Measurements from ENCODE around the gene VIL1.

Gene VIL1

DNA sequence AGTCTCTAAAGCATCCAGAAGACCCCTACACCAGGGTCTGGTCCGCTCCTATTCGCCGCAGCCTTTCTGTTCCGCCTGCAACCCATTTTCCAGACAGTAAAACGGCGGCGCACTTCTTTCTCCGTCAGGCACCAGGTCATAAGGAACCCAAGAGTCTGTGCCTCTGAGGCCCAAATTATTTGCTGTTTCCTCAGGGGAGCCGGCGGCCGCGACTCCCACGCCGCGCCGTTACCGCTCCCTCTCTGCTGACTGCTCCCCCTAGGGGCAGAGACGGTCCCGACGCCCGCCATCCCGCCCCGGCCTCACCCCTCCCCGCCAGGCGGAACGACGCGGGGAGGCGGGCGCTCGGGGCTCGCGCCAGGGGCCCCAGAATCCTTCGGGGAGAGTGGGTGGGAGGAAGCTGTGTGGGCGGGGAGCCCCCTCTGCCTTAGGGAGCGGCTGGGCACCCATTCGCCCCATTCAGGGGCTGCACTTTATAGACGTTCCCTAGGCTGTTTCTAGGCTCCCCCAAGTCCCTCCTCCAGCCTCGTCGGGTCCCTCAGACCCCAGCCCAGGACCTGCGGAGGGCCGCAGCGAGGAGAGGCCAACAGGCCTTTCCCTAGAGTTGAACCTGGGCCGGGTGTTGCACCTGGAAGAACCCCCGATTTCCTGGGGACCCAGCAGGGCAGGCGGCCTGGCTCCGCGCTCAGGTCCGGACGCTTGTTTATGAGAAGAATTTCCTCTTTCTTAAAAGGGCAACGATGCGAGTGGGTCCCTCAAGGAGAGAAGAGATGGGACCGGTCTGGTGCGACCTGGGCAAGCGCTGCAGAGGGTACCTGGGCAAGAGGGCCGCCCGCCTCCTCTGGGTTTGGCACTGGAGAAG lies 22.9 kb upstream of the VIL1 start (continued):
- TF ChIP-seq ZNF121 (tag by site-specific recombination; IDR thresholded peaks at IDR 0.05) (no peak), ZNF174 (tag by site-specific recombination; IDR thresholded peaks at IDR 0.05) (no peak), ZNF350 (tag by site-specific recombination; IDR thresholded peaks at IDR 0.05) (no peak), GFI1B (tag by site-specific recombination; IDR thresholded peaks at IDR 0.05) (no peak), ZNF449 (tag by site-specific recombination; IDR thresholded peaks at IDR 0.05) (peak; percentile 60; the same call in 1 of the 2 replicates), ZNF37A (tag by site-specific recombination; IDR thresholded peaks at IDR 0.05) (peak; percentile 88), KLF16 (tag by site-specific recombination; IDR thresholded peaks at IDR 0.05) (peak; percentile 93), ZNF670 (tag by site-specific recombination; IDR thresholded peaks at IDR 0.05; ENCODE audit: low read depth) (no peak), ZSCAN30 (tag by site-specific recombination; IDR thresholded peaks at IDR 0.05) (peak; percentile 82), SCRT1 (tag by site-specific recombination; IDR thresholded peaks at IDR 0.05; ENCODE audit: borderline replicate concordance) (no peak), ZNF518A (tag by site-specific recombination; conservative IDR thresholded peaks at IDR 0.05; ENCODE audit: low read depth) (0 out of 2 replicates have a peak, but pooled peaks have one; percentile 15), ZNF610 (tag by site-specific recombination; IDR thresholded peaks at IDR 0.05; ENCODE audit: borderline replicate concordance) (peak; percentile 93), ZBTB48 (tag by site-specific recombination; IDR thresholded peaks at IDR 0.05) (peak; percentile 100), ZNF510 (tag by site-specific recombination; IDR thresholded peaks at IDR 0.05; ENCODE audit: insufficient replicate concordance) (no peak), ZNF239 (tag by site-specific recombination; IDR thresholded peaks at IDR 0.05) (no peak), ZFP69B (tag by site-specific recombination; IDR thresholded peaks at IDR 0.05) (peak; percentile 100), ZNF112 (tag by site-specific recombination; IDR thresholded peaks at IDR 0.05) (no peak), EGR2 (tag by site-specific recombination; IDR thresholded peaks at IDR 0.05; ENCODE audit: low read depth) (peak; percentile 79), SP2 (tag by site-specific recombination; IDR thresholded peaks at IDR 0.05) (peak; percentile 86), ZFP37 (tag by site-specific recombination; IDR thresholded peaks at IDR 0.05) (peak; percentile 83; the same call in 1 of the 2 replicates), ZBTB17 (tag by site-specific recombination; IDR thresholded peaks at IDR 0.05) (peak; percentile 89), SETDB1 (IDR thresholded peaks at IDR 0.05; ENCODE audit: insufficient read length, low read length) (no peak), SP3 (tag by site-specific recombination; IDR thresholded peaks at IDR 0.05) (peak; percentile 93), ZNF473 (tag by site-specific recombination; IDR thresholded peaks at IDR 0.05) (no peak), ZNF561 (tag by site-specific recombination; IDR thresholded peaks at IDR 0.05; ENCODE audit: borderline replicate concordance) (peak; percentile 92), KLF7 (tag by site-specific recombination; IDR thresholded peaks at IDR 0.05; ENCODE audit: borderline replicate concordance) (peak; percentile 67; the same call in 1 of the 2 replicates)
- TF ChIP-seq, protein P1, sequence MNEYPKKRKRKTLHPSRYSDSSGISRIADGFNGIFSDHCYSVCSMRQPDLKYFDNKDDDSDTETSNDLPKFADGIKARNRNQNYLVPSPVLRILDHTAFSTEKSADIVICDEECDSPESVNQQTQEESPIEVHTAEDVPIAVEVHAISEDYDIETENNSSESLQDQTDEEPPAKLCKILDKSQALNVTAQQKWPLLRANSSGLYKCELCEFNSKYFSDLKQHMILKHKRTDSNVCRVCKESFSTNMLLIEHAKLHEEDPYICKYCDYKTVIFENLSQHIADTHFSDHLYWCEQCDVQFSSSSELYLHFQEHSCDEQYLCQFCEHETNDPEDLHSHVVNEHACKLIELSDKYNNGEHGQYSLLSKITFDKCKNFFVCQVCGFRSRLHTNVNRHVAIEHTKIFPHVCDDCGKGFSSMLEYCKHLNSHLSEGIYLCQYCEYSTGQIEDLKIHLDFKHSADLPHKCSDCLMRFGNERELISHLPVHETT (tag by site-specific recombination; IDR thresholded peaks at IDR 0.05), result peak; percentile 72; the same call in 1 of the 2 replicates
- TF ChIP-seq, protein P2, sequence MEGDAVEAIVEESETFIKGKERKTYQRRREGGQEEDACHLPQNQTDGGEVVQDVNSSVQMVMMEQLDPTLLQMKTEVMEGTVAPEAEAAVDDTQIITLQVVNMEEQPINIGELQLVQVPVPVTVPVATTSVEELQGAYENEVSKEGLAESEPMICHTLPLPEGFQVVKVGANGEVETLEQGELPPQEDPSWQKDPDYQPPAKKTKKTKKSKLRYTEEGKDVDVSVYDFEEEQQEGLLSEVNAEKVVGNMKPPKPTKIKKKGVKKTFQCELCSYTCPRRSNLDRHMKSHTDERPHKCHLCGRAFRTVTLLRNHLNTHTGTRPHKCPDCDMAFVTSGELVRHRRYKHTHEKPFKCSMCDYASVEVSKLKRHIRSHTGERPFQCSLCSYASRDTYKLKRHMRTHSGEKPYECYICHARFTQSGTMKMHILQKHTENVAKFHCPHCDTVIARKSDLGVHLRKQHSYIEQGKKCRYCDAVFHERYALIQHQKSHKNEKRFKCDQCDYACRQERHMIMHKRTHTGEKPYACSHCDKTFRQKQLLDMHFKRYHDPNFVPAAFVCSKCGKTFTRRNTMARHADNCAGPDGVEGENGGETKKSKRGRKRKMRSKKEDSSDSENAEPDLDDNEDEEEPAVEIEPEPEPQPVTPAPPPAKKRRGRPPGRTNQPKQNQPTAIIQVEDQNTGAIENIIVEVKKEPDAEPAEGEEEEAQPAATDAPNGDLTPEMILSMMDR (tag by site-specific recombination; IDR thresholded peaks at IDR 0.05), result peak; percentile 96
- TF ChIP-seq, protein P3, sequence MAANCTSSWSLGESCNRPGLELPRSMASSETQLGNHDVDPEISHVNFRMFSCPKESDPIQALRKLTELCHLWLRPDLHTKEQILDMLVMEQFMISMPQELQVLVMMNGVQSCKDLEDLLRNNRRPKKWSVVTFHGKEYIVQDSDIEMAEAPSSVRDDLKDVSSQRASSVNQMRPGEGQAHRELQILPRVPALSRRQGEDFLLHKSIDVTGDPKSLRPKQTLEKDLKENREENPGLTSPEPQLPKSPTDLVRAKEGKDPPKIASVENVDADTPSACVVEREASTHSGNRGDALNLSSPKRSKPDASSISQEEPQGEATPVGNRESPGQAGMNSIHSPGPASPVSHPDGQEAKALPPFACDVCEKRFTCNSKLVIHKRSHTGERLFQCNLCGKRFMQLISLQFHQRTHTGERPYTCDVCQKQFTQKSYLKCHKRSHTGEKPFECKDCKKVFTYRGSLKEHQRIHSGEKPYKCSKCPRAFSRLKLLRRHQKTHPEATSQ (tag by site-specific recombination; IDR thresholded peaks at IDR 0.05), result peak; percentile 91; the same call in 1 of the 2 replicates
